ENCODE results near the gene CCNK.
A peak's percentile ranks its signal among the peaks of the same experiment; 100 is the strongest.

CCNK gene

GRCh38 chr14:99554757-99555531 is 73.7 kb downstream of the CCNK start:
- no peak for DNase-seq

- no peak for DNase-seq
Measured at GRCh38 chr14:99556134-99556791, 75.1 kb downstream of the CCNK start.

GRCh38 chr14:99559286-99559990 is 78.2 kb downstream of the CCNK start:
- no peak for DNase-seq

GRCh38 chr14:99560403-99560802 is 79.2 kb downstream of the CCNK start:
- no peak for DNase-seq

- peak in 2 of 3 experiments; percentile 87 to 97 for DNase-seq
Measured at GRCh38 chr14:99560922-99561683, 79.9 kb downstream of the CCNK start.

GRCh38 chr14:99561864-99562263 is 80.7 kb downstream of the CCNK start:
- DNase-seq: peak in 2 of 3 experiments; percentile 71 to 87

Data from NCI-H1417 (cell line).